Vagina (tissue), 2 donors: ENCODE results near the gene NUP43.

ENCODE experiments used
- CTCF ChIP-seq, 3 experiments: fragments of 450-650 bp in 2 of 3; fragments of 200-600 bp in 1 of 3; sonication (generic) in 1 of 3; IDR thresholded peaks; one replicate each; pipeline ENCODE4 v1.5.1; 2017 to 2019; ENCODE audit warnings: antibody characterized with exemption in 3 of 3, mild to moderate bottlenecking in 2 of 3, moderate library complexity in 2 of 3
- POLR2A ChIP-seq, 2 donors: fragments of 450-650 bp; IDR thresholded peaks; one replicate each; pipeline ENCODE4 v1.6.1; 2017; ENCODE audit warnings: antibody characterized with exemption in 2 of 2, mild to moderate bottlenecking in 2 of 2, moderate library complexity in 2 of 2
- POLR2AphosphoS5 ChIP-seq, 2 donors: sonication (generic); formaldehyde crosslinking; IDR thresholded peaks; one replicate each; pipeline ENCODE4 v1.9.0; 2017; ENCODE audit warnings: antibody characterized with exemption in 2 of 2, mild to moderate bottlenecking in 2 of 2, low read depth in 1 of 2; ENCODE audit not compliant: insufficient read depth in 1 of 2

GRCh38 chr6:149761438-149761837 is 15.1 kb upstream of the NUP43 start:
- TF ChIP-seq POLR2AphosphoS5 (IDR thresholded peaks at IDR 0.05; ENCODE audit: insufficient read depth in 1 of 2, low read depth in 1 of 2) (no peak), CTCF (IDR thresholded peaks at IDR 0.05) (no peak), POLR2A (IDR thresholded peaks at IDR 0.05) (no peak)
